Measurements from ENCODE around the gene WDR64.
"Not testable (repeated sequence)": the region's sequence is repeated elsewhere in the genome, so short reads cannot be mapped to it uniquely, and the experiment has no call there.

The WDR64 gene

DNA sequence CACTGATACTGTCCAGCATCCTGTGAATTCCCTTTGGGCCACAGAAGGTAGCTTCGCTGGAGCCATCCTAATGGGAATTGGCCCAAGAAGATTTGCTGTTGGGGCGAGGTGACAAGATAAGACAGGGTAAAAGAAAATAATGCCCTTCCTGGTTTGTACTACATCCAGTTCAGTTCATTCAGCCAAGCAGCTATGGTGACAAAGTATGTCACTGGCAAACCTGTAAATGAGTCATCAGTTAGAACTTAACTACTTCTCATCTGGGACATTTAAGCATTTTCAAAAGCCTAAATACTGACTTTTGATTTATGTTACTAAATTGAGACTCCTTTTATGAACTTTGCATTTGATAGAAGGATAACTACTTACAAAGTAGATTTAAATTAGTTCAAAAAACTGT lies 54.2 kb downstream of the WDR64 start:
- DNase-seq: no peak

DNA sequence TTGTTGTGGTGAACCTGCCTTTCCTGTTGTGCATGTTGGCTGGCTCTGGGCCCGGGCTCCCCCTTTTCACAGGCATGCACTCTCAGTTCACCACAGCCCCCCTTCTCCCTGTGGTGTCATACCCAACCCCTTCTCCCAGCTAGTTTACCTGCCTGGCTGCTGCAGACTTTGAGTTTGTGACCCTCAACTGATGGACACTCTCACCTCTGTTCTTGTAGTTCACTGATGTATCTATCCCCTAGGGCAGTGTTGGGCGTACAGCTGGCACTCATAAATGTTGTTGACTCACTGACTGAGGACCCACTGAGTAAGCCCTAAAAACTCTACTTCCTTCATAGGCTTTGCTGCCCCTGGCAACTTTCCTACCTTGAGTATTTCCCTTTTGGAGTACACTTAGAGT lies 54.9 kb downstream of the WDR64 start:
- DNase-seq: no peak

DNA sequence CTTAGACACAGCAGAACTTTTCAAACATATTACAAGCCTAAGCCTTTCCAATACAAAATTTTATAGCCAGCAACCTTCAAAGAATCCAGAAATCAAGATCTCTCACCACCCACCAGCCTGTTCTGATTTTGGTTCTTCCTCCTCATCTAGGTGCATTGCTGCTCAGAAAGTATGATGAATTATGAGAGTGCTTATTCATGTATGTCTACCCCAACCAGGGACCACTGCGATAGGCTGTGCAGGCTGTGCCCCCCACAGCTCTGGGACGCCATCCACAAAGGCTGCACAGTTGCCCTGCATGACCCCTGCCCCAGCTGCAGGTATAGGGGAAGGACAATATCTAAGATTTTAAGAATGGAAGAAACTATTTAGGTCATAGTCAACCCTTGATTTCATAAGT lies 55.4 kb downstream of the WDR64 start:
- DNase-seq: no peak

DNA sequence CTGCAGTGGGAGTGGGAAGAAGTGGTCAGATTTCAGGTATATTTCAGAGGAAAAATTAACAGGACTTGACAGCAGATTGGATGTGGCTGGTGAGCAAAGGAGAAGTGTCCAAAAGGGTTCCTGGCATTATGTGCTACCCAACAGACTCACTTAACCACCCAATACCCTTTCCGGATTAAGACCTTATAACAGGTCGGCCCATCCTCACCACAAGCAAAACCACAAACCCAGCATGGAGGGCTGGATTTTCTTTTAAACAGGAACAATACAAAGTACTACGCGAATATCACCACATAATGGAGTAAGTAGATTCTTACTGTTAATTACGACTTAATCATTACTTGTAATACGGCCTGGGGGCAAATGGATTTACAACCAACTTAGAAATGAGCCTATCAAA lies 59.2 kb downstream of the WDR64 start:
- no peak for DNase-seq

DNA sequence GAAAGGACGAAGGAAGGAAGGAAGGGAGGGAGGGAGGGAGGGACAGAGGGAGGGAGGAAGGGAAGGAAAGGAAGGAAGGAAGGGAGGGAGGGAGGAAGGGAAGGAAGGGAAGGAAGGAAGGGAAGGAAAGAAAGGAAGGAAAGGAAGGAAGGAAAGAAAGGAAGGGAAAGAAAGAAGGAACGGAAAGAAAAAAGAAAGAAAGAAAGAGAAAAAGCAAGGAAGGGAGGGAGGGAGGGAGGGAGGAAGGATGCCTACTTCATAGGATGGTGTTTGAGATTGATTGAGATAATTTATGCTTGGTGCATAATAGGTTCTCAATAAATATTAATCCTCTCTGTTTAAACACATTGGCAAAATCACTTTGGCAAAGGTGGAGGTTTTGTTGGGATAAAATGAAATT lies 61.2 kb downstream of the WDR64 start:
- DNase-seq: no peak

DNA sequence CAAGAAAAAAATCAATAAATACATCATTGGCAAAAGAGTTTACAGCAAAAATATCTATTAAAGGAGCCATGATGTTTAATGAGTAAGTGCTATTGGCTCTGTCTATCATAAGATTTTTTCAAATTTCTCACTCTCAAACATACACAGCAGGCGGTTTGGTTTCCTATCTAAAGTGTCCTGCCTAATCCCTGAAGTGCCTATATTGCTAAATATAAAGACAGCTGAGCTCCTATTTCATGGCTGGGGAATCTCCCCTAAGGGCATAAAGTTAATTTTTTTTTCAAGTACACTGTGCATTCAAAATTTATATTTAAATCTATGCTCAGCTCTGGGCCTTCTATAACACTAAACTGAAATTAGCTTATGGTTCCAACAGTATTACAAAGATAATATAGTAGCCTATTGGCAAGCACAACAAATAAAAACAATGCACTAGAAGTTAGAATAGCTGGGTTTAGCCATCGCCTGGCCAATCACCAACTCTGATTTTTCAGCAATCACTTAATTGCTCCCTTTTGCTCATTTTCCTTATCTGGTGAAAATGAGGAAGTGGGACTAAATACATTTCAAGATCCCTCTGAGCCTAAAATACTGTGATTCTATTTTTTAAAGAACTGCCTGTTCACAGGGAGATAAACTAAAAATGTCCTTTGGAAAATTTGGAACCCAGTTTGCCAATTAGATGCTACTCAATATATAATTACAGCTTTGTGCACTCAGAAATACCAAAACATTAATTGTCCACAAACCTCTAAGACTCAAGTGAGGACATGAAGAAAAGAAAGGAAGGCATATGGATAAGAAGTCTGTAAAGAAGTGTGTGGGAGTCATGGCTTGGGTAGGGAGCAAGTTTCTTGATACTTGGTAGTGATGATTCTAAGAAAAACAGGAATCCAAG lies 62.5 kb downstream of the WDR64 start:
- DNase-seq: no peak

DNA sequence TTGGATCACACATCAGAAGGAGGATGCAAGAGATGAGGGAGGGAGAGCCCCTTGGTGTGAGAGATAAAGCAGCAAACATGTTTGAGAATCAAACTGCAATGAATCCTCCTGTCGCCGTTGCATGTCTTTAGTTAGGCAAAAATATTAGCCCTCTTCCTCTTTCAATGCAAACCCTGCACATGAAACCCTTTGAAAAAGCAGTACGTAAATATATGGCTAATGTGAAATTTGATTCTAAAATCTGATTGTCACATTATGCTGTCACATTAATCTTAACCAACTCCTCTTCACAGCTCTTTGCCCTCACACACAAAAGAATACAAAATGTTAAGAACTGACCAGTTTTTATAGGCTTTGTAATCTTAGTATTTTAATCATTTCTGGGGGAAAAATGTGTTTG lies 63.4 kb downstream of the WDR64 start:
- no peak for DNase-seq

DNA sequence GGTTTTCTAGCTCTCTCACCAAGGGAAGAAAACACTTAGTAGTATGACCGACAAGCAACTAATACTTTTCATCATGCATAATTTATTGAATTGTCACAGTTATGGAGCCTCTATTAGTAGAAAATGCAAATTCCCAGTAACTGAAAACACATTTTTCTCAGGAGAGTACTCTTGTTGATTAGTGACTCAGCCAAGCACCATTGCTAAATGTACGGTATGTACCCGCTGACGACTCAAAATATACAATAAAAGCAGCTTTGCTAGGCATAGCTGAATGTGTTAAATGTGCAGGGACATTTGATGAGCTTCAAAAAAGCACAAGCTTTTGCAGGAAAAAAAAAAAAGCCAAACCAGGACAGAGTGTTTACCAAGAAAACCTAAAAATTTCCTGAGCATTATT lies 63.9 kb downstream of the WDR64 start:
- DNase-seq: no peak

DNA sequence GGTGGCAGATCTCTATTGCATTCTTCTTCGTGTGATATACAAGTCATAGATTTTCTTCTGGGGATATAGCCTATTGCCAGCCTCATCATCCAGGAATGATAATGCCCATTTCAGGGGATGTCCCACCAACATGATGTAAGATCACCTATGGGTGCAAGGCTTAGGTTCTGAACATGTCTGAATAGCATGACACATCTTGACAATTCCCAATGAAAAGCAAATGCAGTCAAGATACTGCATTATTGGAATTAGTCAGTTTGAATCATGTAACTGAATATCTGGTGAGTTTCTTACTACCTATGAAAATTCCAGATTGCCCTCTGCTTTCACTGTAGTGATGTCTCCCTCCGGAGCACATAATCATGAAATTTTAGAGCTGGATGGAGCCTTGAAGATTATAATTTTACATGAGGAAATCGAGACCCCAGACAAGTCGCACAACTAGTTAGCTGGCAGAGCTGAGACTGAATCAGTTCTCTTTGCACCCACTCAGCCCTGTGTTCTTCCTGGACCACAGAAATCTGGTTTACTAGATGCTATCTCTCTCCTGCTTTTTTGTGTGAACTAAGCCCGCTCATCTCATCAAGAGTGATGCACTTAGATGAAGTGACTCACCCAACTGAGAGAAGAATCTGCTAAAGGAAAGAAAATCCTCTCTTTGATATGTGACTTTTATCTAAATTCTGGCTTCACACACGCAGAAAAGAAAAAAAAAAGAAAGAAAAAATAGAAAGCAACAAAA lies 65.0 kb downstream of the WDR64 start:
- DNase-seq: no peak

DNA sequence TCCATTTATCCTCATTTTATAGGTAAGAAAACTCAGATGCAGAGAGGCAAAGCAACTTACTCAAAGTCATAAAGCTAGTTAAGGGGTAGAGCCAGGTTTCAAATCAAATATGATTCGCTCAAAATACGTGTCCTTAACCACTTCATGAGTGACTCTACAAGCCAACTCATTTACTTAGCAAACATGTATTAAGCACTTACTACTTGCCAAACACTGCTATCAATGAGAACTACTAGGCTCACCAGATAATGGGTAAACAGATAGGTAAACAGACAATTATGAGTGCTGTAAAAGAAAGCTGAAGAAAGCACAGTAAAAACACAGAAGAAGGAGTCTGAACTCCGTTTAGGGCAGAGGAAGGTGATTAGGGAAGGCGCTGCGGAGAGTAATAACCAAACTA lies 65.9 kb downstream of the WDR64 start:
- peak in 1 of 2 experiments; percentile 10 for DNase-seq

DNA sequence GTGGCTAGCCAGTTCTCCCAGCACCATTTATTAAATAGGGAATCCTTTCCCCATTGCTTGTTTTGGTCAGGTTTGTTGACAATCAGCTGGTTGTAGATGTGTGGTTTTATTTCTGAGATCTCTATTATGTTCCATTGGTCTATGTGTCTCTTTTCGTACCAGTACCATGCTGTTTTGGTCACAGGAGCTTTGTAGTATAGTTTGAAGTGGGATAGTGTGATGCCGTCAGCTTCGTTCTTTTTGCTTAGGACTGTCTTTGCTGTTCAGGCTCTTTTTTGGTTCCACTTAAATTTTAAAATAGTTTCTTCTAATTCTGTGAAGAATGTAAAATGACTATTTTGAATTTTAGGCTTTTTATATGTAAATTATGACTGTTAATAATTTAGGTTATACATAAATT lies 68.9 kb downstream of the WDR64 start:
- no peak for DNase-seq

DNA sequence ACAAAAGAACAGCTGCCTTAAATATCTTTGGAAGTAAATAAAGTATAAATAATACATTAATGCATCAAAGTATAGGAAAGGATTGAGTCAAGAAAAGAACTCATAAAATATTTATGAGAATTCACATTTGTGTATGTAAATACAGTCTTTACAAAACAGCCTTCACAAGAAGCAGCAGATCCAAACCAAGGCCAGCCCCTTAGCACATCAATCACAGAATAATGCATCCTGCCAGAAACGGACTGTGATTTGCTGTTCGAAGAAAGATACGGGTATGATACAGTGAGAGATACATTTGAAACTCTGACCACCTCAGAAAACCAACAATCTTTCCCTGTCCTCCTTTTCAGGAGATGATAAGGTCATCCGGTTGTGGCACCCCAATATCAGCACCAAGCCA lies 70.9 kb downstream of the WDR64 start:
- no peak for DNase-seq

DNA sequence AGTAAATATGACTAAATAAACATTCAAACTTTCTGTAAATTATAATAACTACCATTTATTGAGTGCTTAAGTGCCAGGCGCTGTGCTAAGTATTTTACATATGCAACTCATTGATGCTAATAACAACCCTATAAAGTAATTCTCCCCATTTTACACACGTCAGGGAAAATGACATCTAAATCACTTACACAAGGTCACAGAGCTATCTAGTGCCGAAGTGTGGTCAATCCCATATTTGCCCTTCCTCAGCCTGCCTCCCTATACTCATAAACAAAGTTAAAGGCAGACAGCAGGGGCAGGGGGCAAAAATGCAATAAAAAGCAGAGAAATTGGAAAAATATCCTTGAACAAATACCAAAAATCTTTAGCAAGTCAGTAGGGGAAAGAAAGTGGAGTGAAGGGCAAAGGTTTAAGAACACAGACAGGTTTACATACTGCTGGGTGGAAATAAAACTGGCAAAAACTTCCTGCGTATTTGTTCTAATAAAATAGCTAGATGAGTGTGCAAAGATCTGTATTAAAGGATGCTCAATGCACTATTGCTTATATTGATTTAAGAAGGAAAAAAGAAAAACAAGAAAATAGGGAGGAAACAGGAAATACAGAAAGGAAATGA lies 72.8 kb downstream of the WDR64 start:
- DNase-seq: no peak

DNA sequence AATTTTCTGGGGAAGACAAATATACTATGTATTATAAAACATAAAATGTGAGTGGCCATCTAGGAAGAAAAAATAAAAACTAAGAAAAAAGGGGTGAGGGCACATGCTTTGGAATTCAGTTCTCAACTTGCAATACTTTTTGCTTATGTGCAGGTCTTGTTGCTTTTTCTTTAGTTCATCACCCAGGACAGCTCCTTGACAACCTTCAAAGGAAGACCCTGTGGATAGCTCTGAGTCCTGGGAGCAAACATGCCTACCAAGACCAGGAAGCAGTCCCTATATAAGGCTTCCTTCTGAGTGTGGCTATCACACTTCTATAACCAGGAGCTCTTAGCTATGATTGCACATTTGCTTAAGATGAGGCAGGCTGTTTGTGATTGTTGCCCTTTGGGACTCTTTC lies 78.0 kb downstream of the WDR64 start:
- no peak for DNase-seq

DNA sequence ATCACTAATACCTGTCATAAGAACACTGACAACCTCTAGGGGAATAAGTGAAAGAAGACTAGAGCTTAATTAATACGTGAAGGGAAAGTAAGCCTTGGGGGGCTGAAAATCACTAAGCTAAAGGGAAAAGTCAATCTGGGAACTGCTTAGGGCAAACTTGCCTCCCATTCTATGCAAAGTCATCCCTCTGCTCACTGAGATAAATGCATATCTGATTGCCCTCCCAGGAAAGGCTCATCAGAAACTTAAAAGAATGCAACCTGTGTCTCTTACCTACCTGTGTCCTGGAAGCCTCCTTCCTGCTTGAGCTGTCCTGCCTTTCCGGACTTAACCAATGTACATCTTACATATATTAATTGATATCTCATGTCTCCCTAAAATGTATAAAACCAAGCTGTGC lies 81.8 kb downstream of the WDR64 start:
- no peak for DNase-seq

DNA sequence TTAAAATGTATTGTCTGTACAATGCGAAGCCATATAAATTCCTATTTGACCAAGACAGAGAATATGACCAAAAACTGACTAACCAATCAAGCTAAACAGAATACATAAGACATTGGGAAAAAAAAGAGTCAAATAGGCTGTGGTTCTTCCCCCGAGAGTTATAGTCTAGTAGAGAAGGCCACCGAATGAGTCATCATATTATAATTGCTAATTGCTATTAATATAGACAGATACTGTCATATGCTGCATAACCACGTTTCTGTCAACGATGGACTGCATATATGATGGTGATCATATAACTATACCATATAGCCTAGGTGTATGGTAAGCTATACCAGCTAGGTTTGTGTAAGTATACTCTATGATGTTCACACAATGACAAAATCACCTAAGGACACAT lies 82.5 kb downstream of the WDR64 start:
- DNase-seq: no peak

DNA sequence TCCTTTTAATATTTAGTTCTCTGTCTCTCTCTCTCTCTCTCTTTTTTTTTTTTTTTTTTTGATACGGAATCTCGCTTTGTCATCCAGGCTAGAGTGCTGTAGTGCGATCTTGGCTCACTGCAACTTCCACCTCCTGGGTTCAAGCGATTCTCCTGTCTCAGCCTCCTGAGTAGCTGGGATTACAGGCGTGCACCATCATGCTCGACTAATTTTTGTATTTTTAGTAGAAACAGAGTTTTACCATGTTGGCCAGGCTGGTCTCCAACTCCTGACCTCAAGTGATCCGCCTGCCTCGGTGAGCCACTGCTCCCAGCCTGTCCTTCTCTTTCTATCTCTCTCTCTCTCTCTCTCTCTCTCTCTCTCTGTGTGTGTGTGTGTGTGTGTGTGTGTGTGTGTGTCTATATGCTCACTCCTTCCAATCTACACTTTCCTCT lies 83.4 kb downstream of the WDR64 start:
- DNase-seq: not testable (repeated sequence)

DNA sequence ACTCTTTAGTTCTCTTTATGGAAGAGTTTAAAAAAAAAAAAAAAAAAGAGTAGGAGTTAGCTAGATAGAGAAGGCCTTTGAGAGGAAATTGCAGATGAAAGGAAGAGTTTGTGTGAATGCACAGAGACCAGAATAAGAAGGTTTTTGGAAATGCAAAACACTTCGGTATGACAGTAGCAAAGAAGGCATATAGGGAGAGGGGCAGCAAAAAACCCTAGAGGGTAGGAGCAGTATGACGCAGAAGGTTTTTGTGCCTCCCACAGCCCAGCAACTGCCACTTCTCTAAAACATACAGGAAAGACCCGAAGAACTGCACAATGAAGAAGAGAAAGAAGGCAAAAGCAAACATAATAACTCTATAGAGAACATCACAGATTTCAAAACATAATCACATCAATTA lies 84.3 kb downstream of the WDR64 start:
- no peak for DNase-seq

DNA sequence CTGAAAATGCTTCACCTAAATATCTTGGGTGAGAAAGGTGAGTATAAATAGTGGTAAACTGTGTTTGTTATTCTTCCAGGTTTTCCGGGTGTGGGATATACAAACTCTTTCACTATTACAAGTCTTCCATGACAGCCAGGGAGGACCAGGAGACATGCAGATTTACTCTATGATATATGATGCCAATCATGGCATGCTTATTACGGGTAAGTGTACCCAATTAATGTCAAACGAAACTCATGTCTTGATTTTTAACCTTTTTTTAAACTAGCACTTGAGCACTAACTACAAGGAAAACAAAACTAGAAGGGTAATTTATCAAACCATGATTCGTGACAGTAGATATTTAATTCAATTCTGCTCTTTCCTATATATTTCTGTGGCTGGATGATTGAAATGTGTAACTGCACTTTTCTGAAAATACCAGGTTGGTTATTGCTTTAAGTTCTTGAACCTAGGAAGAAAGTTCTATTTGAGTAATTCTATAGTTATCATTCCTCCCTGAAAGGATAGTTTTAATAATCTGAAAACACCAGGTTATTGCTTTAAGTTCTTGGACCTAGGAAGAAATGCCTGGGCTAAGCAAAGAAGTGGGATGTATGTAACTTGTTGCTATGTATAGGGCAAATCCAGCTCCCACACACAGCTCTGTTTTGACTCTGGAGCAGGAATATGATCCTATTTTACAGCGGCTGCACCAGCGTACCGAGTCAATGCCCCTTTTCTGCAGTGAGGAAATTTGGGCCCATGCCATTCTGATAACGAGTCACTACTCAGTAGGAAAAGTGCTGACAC lies 86.4 kb downstream of the WDR64 start:
- no peak for DNase-seq

DNA sequence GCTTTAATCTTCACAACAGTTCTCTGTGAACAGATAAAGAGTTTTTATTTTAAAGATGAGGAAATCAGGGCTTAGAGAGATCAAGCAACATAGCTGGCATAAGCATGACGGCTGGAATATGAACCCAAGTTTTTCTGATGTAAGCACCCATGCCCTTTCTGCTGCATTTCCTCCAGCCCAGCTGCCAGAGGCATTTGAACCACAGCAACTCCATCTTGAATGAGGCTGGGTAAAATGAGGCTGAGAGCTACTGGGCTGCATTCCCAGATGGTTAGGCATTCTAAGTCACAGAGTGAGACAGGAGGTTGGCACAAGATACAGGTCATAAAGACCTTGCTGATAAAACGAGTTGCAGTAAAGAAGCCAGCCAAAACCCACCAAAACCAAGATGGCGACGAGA lies 90.0 kb downstream of the WDR64 start:
- DNase-seq: no peak

DNA sequence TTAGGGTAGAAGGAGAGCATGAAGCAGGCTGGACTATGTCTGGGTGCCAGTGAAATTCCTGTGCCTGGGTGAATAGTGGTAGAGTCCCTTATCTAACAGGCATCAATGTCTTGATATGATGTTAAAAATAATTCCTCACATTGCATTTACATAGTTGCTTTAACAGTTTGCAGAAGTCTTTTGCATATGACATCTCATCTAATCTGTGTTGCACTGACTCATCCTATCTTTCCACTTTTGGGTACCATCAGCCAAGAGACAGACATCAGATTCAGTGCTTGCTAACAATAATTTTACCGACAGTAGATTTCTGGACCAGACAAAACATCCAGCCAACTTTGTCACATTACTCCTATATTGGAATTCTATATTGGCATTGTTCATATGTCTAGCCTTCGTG lies 92.5 kb downstream of the WDR64 start:
- DNase-seq: no peak

DNA sequence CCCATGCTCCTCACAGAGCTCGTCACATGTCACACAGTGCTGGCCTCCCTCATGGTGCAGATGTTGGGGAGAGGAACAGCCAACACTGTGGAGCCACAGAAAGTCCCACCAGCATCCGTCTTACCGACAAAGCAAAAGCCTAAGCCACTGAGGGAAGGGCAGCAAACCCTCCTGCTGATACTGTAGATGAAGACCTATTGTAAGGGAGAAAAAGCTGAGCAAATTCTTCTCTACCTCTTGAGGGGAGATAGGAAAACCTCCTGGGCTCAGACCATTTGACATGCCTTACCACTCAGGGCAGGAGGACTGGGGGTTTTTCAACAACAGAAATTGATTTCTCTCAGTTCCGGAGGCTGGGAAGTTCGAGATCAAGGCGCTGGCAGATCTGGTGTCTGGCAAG lies 95.9 kb downstream of the WDR64 start:
- no peak for DNase-seq
